GM19455 (cell line): Measurements from ENCODE around the gene GNG14.
"Not testable (repeated sequence)": the region's sequence is repeated elsewhere in the genome, so short reads cannot be mapped to it uniquely, and the experiment has no call there.

Experiments
- ATAC-seq: cut with Tn5 transposase; IDR thresholded peaks from one replicate; pipeline ENCODE4 v1.9.1; 2021; ENCODE audit not compliant: unreplicated experiment

The GNG14 gene

GRCh38 chr19:12695997-12696365 lies 8.2 kb downstream of the GNG14 start:
- peak; percentile 7 for ATAC-seq

- ATAC-seq = peak; percentile 67
Measured at GRCh38 chr19:12696366-12697335, 8.9 kb downstream of the GNG14 start, which contains the start of gene FBXW9. FBXW9 (minus strand) TSS chr19:12696631; CDS start chr19:12696581, 50 bp downstream.

DNA sequence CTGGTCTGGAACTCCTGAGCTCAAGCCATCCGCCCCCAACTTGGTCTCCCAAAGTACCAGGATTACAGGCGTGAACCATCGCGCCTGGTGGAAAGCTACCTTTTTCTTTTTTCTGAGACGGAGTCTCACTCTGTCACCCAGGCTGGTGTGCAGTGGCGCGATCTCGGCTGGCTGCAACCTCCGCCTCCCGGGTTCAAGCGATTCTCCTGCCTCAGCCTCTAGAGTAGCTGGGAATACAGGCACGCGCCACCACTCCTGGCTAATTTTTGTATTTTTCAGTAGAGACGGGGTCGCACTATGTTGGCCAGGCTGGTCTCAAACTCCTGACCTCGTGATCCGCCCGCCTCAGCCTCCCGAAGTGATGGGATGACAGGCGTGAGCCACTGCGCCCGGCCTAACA lies 9.6 kb downstream of the GNG14 start:
- not testable (repeated sequence) for ATAC-seq

DNA sequence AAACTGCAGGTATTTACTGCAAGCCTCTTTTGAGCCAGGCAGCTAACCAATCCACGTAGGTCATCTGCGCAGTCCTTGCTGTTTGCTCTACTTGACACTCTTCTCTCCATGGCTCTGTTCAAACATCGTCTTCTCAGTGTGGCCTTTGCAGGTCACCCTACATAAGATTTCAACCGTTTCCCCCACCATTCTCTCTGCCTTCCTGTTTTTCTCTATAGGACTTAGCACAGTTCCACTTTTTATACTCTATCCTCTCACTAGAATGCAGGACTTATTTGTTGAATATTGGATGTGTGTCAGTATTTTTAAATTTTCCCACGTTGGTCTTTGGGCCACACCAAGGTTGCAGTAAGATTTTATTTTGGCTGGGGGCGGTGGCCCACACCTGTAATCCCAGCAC lies 10.3 kb downstream of the GNG14 start:
- ATAC-seq = no peak

GRCh38 chr19:12701596-12702282 lies 13.9 kb downstream of the GNG14 start:
- no peak for ATAC-seq

DNA sequence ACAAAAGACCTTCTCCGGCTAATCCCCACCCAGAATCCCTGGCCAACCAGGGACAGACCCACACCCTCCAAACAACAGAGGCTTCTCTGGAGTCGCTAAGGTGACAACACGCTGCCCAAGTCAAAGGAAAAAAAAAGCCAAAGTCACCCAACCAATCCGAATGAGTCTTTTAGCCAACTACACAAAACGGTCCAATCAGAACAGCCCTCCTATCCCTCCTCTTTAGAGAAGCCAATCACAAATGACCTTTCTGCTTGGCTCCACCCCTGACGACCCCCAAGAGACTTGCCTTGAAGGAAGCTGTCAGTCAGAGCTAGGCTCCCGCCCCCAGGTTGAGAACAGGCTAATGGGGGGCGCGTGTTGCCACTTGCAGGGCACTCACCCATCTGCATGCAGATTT lies 15.2 kb downstream of the GNG14 start:
- ATAC-seq = no peak

GRCh38 chr19:12705169-12705568 lies 17.4 kb downstream of the GNG14 start:
- ATAC-seq = no peak

GRCh38 chr19:12705654-12706331 lies 18.0 kb downstream of the GNG14 start:
- ATAC-seq = no peak

- no peak for ATAC-seq
Measured at GRCh38 chr19:12706332-12706718, 18.5 kb downstream of the GNG14 start.

DNA sequence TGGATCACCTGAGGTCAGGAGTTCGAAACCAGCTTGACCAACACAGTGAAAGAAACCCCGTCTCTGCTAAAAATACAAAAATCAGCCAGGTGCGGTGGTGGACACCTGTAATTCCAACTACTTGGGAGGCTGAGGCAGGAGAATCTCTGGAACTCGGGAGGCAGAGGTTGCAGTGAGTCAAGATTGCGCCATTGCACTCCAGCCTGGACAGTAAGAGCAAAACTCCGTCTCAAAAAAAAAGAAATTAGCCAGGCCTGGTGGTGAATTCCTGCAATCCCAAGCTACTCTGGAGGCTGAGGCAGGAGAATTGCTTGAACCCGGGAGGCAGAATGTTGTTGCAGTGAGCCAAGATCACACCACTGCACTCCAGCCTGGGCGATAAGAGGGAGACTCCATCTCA lies 20.8 kb downstream of the GNG14 start:
- no peak for ATAC-seq

DNA sequence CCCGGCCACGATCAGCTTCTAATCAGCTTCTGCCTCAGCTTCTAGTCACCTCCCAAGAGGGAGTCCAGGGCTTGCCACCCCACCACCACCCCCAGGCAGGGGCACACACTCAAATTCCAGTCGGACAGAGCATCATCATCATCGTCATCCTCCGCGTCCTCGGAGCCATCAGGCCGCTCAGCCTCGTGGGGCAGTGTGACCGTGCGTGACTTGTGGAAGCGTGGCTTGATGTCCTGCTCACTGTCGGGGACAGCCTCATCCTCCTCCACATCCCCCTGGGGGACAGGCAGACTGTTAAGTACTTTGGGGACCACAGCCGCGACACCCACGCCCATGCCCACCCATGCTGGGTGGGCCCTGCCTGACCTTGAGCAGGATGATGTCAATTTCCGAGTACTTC lies 23.4 kb downstream of the GNG14 start:
- ATAC-seq = no peak

GRCh38 chr19:12712077-12712476 lies 24.3 kb downstream of the GNG14 start:
- not testable (repeated sequence) for ATAC-seq

GRCh38 chr19:12713304-12713703 lies 25.5 kb downstream of the GNG14 start:
- ATAC-seq = not testable (repeated sequence)

DNA sequence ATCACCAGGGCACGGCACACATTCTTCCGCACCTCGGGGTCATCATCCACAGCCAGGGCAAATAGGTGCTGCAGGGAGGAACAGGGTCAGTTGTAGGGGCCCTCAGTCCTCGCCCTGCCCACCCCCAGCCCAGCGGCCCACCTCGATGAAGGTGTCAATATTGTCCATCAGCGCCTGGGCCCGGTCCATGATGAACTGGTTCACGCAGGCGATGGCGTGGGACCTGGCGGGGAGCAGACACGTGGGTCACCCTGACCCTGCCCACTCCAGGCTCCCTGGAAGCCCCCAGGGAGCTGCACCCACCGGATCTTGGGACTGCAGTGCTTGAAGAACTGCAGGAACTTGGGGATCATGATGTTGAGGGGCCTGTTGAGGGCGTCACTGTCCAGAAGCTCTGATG lies 27.3 kb downstream of the GNG14 start:
- no peak for ATAC-seq

GRCh38 chr19:12715929-12716328 lies 28.1 kb downstream of the GNG14 start:
- no peak for ATAC-seq

DNA sequence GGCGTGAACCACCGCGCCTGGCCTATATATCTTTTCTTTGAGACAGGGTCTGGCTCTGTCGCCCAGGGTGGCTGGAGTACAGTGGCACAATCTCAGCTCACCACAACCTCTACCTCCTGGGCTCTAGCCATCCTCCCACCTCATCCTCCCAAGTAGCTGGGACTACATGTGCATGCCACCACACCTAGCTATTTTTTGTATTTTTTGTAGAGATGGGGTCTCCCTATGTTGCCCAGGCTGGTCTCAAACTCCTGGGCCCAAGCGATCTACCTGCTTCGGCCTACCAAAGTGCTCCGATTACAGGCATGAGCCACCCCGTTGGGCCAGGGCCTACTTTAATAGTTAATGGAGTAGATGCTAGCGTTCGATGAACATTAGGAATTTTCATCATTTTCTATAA lies 32.5 kb downstream of the GNG14 start:
- no peak for ATAC-seq

- no peak for ATAC-seq
Measured at GRCh38 chr19:12720851-12721655, 33.3 kb downstream of the GNG14 start.

DNA sequence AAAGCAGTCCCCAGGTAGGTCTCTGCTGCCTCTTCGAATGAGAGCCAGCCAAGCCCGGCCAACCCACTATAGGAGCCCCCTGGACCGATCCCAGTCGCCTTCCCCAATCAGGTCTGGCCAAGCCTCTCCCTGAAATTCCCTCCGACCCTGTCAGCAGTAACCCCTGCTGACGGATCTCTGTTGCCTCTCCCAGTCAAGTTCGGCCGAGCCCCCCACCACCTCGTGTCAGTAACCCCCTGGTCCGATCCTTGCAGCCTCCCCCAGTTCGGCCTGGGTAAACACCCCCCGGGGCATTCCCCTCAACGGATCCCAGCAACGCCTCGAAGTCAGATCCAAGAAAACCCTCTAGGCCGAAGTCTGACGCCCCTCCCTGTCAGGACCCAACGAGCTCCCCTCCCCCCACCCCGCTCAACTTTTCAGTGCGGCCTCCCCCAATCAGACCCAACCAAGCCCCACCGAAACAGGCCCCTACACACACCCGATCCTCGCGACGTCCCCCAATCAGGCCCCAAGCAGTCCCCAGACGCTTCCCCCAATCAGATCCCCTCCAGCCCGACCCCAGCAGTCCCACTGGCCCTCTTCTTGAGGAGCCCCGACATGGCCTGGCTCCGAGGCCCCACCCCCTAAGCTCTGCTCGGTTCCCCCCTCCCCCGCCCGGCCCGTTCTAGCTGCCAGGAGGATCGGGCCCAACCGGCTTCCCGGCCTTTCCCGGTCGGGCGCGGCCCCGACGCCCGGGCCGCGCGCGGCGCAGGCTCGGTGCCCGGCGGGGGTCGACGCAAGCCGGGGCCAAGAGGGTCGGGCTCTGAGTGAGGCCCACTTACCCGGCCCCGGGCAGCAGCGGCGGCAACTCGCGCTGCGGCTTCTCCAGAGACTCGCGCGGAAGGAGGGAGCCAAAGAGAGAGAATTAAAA lies 34.1 kb downstream of the GNG14 start:
- no peak for ATAC-seq

DNA sequence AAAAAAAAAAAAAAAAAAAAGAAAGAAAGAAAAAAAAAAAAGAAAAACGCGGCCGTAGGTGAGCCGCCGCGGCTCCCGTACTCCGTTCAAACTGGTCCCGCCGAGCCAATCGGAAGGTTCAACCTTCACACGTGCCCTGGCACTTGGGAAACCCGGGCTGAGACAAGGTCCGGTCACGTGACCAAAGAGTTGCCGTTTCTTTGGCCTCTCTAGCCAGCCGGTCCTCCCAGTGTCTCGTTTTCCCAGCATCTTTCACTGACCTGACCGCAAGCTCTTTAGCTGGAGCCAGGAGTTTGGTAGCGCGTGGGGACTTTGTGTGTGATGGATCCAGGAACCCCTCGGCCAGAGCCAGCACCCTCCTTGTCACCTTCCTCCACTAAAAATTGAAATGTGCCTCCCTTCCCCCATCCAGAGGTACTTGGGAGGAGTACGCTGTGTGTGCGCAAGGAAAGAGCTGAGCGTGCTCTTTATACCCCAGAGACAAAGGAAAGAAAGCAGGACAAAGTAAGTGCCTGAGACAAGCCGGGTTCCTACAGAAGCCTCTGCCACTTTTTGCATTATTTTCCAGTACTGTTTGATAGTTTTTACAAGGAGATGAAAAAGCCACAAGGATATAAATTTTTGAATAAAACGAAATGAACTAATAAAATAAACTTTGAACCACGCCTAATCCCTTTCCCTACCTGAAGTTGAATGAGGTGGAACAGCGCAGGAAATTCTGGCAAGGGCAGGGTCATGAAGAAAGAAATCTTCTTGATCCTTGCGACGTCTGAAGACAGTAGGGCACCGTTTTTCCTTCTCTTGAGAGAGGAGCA lies 35.0 kb downstream of the GNG14 start:
- peak; percentile 60 for ATAC-seq
